Astrocyte of the spinal cord (primary cell): ENCODE results near the gene IL19.

ENCODE experiments used
- DNase-seq: peaks from one replicate; pipeline ENCODE4 v3.0.0; 2011; ENCODE audit warnings: low read depth, low spot score
- H3K4me3 ChIP-seq: 2 replicates; pipeline ENCODE4 v1.5.1; 2011; ENCODE audit warnings: low read depth, mild to moderate bottlenecking, low read length, moderate library complexity
- CTCF ChIP-seq: IDR thresholded peaks from 2 replicates; pipeline ENCODE4 v1.5.1; 2012; ENCODE audit warnings: low read depth, mild to moderate bottlenecking, low read length, inconsistent platforms
- in situ Hi-C: cut with HindIII; loops from 2 replicates; pipeline ENCODE4 v1.10.0; 2017; ENCODE audit warnings: low sequenced_read_pairs

IL19 gene

DNA sequence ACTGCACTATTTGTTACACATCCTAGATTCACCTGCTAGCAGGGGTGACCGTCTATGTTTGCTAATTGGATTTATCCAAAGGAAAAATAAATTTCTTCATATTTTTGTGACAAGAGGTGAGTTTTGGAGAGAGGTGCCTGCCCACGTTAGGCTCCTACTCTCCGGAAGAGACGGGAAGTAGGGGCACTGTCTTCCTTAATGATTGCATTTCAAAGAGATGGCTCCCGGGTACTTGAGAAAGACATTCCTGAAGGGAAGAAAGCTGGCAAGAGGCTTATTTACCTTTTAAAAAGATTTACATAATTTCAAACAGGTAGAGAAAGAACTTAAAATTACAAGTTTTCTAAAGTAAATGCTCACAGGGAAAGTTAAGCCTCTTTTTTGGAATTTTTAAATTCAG, 18.7 kb upstream of the IL19 start:
- no peak for DNase-seq
- in situ Hi-C loops: no loop called here
- no peak for TF ChIP-seq CTCF
- H3K4me3 ChIP-seq: no peak overlapping the region

GRCh38 chr1:206752481-206752880, 18.1 kb upstream of the IL19 start:
- no peak for DNase-seq
- no peak for TF ChIP-seq CTCF
- in situ Hi-C loops: no loop called here
- H3K4me3 ChIP-seq: no peak overlapping the region

GRCh38 chr1:206753141-206753540, 17.4 kb upstream of the IL19 start:
- TF ChIP-seq CTCF: no peak
- DNase-seq: peak; percentile 33
- in situ Hi-C loops: no loop called here
- no peak overlapping the region for H3K4me3 ChIP-seq

- H3K4me3 ChIP-seq: no peak overlapping the region
- DNase-seq: no peak
- TF ChIP-seq CTCF: no peak
- in situ Hi-C loops: no loop called here
Observed at GRCh38 chr1:206754011-206754410, 16.6 kb upstream of the IL19 start.

DNA sequence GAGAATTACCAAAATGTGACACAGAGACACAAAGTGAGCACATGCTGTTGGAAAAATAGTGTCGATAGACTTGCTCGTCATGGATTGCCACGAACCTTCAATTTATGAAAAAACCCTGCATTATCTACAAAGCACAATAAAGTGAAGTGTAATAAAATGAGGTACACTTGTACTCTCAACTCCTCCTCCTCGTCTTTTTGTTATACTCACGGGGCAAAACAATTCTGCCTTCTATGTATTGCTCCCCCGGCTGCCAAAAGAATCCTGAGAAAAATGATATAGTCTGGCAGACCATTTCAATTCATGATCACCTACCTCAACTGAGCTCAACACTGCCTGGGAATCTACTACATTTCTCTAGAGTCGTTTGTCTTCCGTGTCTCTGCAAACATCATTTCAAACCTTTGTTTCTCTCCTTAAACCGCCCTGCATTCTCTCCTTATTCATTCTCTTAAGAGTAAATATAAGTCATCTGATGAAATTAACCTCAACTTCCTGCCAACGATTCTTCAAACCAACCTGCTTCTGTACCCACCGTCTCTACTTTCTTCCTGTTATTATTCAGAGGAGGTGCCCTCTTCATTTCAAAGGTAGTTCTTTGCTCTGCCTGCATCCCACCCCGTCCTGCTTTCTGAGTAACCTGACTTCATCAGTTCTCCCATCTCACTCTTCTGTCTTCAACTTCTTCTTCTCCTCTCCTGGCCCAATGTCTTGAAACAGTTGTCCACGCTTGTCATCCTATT, 12.9 kb upstream of the IL19 start:
- no peak overlapping the region for H3K4me3 ChIP-seq
- in situ Hi-C loops: no loop called here
- no peak for DNase-seq
- TF ChIP-seq CTCF: no peak

DNA sequence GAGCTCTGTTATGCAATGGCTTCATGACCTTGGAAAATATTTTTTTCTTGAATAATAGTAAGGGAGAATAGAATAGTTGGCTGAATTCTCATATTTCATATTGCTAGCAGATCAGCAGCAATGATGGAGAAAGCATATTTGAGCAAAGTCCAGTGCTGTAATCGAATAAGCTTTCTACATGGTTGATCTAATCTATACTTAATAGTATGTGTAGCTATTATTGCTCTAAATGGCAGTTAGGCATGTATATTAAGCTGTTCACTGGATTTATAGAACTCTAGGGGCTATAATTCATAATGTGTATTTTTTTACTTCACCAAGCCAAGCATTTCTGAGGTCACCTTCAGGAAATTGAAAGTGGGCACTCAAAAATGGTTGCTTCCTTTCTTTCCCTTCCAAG, 10.0 kb upstream of the IL19 start:
- in situ Hi-C loops: no loop called here
- no peak for DNase-seq

More for the DNA sequence above, 10.0 kb upstream of the IL19 start:
- no peak for TF ChIP-seq CTCF
- no peak overlapping the region for H3K4me3 ChIP-seq
